C4-2B (cell line): Measurements from ENCODE around the gene NCKAP5.

Source experiments
- CTCF ChIP-seq: fragments of 450-650 bp; conservative IDR thresholded peaks from 2 replicates; pipeline ENCODE4 v1.5.1; 2017; ENCODE audit warnings: mild to moderate bottlenecking
- ZFX ChIP-seq: fragments of 450-650 bp; IDR thresholded peaks from 2 replicates; pipeline ENCODE4 v1.6.1; 2017

GRCh38 chr2:133365117-133365516, 203.1 kb downstream of the NCKAP5 start:
- TF ChIP-seq CTCF (no peak), ZFX (no peak)
